Tibial nerve (tissue), 4 donors: ENCODE measurements around the gene CLDN14. TPM values are rescaled to one million over a fixed set of nuclear protein-coding genes. Genes with fewer than 3 reads are reported as not detected.

Source experiments
- DNase-seq, 2 donors: peaks; one replicate each; pipeline ENCODE4 v3.0.0-alpha.2; 2019; ENCODE audit warnings: low spot score in 2 of 2
- H3K27ac ChIP-seq, 4 donors: fragments of 200-600 bp; sonication (generic) in 3 of 4; one replicate each; pipeline ENCODE4 v1.5.1; 2017 to 2019; ENCODE audit warnings: mild to moderate bottlenecking in 1 of 4
- H3K27me3 ChIP-seq, 2 donors: fragments of 200-600 bp; sonication (generic) in 1 of 2; one replicate each; pipeline versions ENCODE4 v1.5.1 to v1.6.0; 2017 to 2019
- H3K36me3 ChIP-seq, 3 donors: fragments of 200-600 bp; sonication (generic); one replicate each; pipeline ENCODE4 v1.5.1; 2018 to 2019
- H3K4me1 ChIP-seq, 4 donors: fragments of 200-600 bp; sonication (generic) in 3 of 4; one replicate each; pipeline ENCODE4 v1.5.1; 2017 to 2019
- H3K4me3 ChIP-seq, 4 donors: fragments of 200-600 bp; sonication (generic) in 3 of 4; one replicate each; pipeline ENCODE4 v1.5.1; 2017 to 2019; ENCODE audit warnings: mild to moderate bottlenecking in 1 of 4, moderate library complexity in 1 of 4
- H3K9me3 ChIP-seq, 4 donors: fragments of 200-600 bp; sonication (generic) in 3 of 4; one replicate each; pipeline ENCODE4 v1.5.1; 2017 to 2019
- CTCF ChIP-seq, 5 experiments: fragments of 200-600 bp in 3 of 5; fragments of 450-650 bp in 2 of 5; sonication (generic) in 3 of 5; IDR thresholded peaks; one replicate each; pipeline ENCODE4 v1.5.1; 2016 to 2019; ENCODE audit warnings: antibody characterized with exemption in 5 of 5, mild to moderate bottlenecking in 3 of 5, moderate library complexity in 2 of 5
- EP300 ChIP-seq, 2 donors: sonication (generic); formaldehyde crosslinking; IDR thresholded peaks; one replicate each; pipeline ENCODE4 v1.6.1; 2017; ENCODE audit warnings: antibody characterized with exemption in 2 of 2, mild to moderate bottlenecking in 1 of 2
- POLR2A ChIP-seq, 2 donors: fragments of 450-650 bp; IDR thresholded peaks; one replicate each; pipeline ENCODE4 v1.6.1; 2017; ENCODE audit warnings: antibody characterized with exemption in 2 of 2, mild to moderate bottlenecking in 2 of 2, moderate library complexity in 2 of 2
- WGBS, 2 donors: methylation state at CpG; one replicate each; pipeline ENCODE4 v1.1.5; 2018; 5-methylcytosine and 5-hydroxymethylcytosine counted together
- total RNA-seq, 4 donors: library from RNA; depleted of rRNA; stranded (reverse); fragments of >200 nt; gene quantifications; one replicate each; pipeline ENCODE4 v1.1.0, GENCODE V29; 2016

CLDN14 gene
- total RNA-seq, 4 donors from 2014 or later: 1.3 TPM; not detected in 3

- no peak for DNase-seq
- Histone ChIP-seq H3K36me3 (no peaks in the 10 kb centered on the region), H3K27me3 (no peaks in the 10 kb centered on the region), H3K9me3 (no peaks in the 10 kb centered on the region), H3K4me3 (no peak overlapping the region), H3K27ac (no peak overlapping the region), H3K4me1 (no peaks in the 10 kb centered on the region)
- TF ChIP-seq POLR2A (IDR thresholded peaks at IDR 0.05): no peak
- no peak for TF ChIP-seq CTCF (IDR thresholded peaks at IDR 0.05)
- no peak for TF ChIP-seq EP300 (IDR thresholded peaks at IDR 0.05)
- 72 to 78% methylated on average over 14 of the region's 14 CpGs for WGBS, 2 donors
These were observed 42.4 kb upstream of the CLDN14 start for GRCh38 chr21:36522219-36522808.

- DNase-seq: no peak
- no peak for TF ChIP-seq EP300 (IDR thresholded peaks at IDR 0.05)
- TF ChIP-seq POLR2A (IDR thresholded peaks at IDR 0.05): no peak
- H3K4me1 ChIP-seq: no peaks in the 10 kb centered on the region
- H3K4me3 ChIP-seq: no peak overlapping the region
- no peaks in the 10 kb centered on the region for H3K27me3 ChIP-seq
- 65 to 70% methylated on average over 10 of the region's 10 CpGs for WGBS, 2 donors
- no peaks in the 10 kb centered on the region for H3K36me3 ChIP-seq
- no peaks in the 10 kb centered on the region for H3K9me3 ChIP-seq
- no peak overlapping the region for H3K27ac ChIP-seq
These were observed 39.1 kb upstream of the CLDN14 start for GRCh38 chr21:36518883-36519492.

GRCh38 chr21:36517366-36518075 lies 37.6 kb upstream of the CLDN14 start:
- Histone ChIP-seq H3K9me3 (no peaks in the 10 kb centered on the region), H3K36me3 (no peaks in the 10 kb centered on the region), H3K4me3 (no peak overlapping the region), H3K27ac (no peak overlapping the region), H3K4me1 (no peaks in the 10 kb centered on the region), H3K27me3 (no peaks in the 10 kb centered on the region)
- WGBS, 2 donors: 86 to 95% methylated on average over 6 of the region's 6 CpGs
- DNase-seq: no peak
- TF ChIP-seq POLR2A (IDR thresholded peaks at IDR 0.05) (no peak), EP300 (IDR thresholded peaks at IDR 0.05) (no peak), CTCF (IDR thresholded peaks at IDR 0.05) (no peak)

GRCh38 chr21:36516281-36516680 lies 36.4 kb upstream of the CLDN14 start:
- Histone ChIP-seq H3K27me3 (no peaks in the 10 kb centered on the region), H3K36me3 (no peaks in the 10 kb centered on the region), H3K9me3 (no peaks in the 10 kb centered on the region), H3K4me1 (no peaks in the 10 kb centered on the region), H3K4me3 (no peak overlapping the region), H3K27ac (no peak overlapping the region)
- no peak for TF ChIP-seq POLR2A (IDR thresholded peaks at IDR 0.05)
- no peak for TF ChIP-seq CTCF (IDR thresholded peaks at IDR 0.05)
- TF ChIP-seq EP300 (IDR thresholded peaks at IDR 0.05): no peak
- DNase-seq: no peak
- 58 to 59% methylated on average over 3 of the region's 3 CpGs for WGBS, 2 donors

- Histone ChIP-seq H3K4me3 (no peak overlapping the region), H3K4me1 (no peaks in the 10 kb centered on the region), H3K36me3 (no peaks in the 10 kb centered on the region), H3K9me3 (no peaks in the 10 kb centered on the region), H3K27me3 (no peaks in the 10 kb centered on the region), H3K27ac (no peak overlapping the region)
- TF ChIP-seq POLR2A (IDR thresholded peaks at IDR 0.05) (no peak), EP300 (IDR thresholded peaks at IDR 0.05) (no peak), CTCF (IDR thresholded peaks at IDR 0.05) (no peak)
- WGBS, 2 donors: 81 to 88% methylated on average over 1 of the region's 1 CpG
- DNase-seq: no peak
These were observed 33.5 kb upstream of the CLDN14 start for GRCh38 chr21:36513430-36513829.
